A549 treated with DMSO at 1 μM for 4 hours (cell line): ENCODE results near the gene SLC25A48. TPM values are rescaled to one million over a fixed set of nuclear protein-coding genes. Genes with fewer than 3 reads are reported as not detected.

Source experiments
- total RNA-seq: library from RNA; stranded (reverse); fragments of 200-300 nt; extraction: Qiagen RNA extraction; gene quantifications from 5 replicates; pipeline ENCODE4 v1.2.3, GENCODE V29; 2022; ENCODE audit warnings: low read depth

Gene SLC25A48
- total RNA-seq: 0.09 to 0.21 TPM (median 0.17 TPM) in 3 of 5 replicates, not detected in the others

GRCh38 chr5:135834639-135835529, at the start of gene SLC25A48:
TSS of gene SLC25A48 (plus strand) at chr5:135834663. CDS start at chr5:135834848, 185 bp downstream.

GRCh38 chr5:135895474-135896006, 61.1 kb downstream of the SLC25A48 start, which contains the start of gene IL9:
TSS of gene IL9 (minus strand) at chr5:135895841. CDS start at chr5:135895816, 25 bp downstream.

Other genes starting within 250 kb of the SLC25A48 start
- gene IL9, start 61.2 kb downstream of the SLC25A48 start, total RNA-seq: not detected in 5 replicates
- gene LECT2, start 120.3 kb downstream of the SLC25A48 start, total RNA-seq: not detected in 5 replicates
- 1,489 to 2,280 TPM (median 1,868 TPM) in 5 replicates for gene TGFBI, start 194.3 kb downstream of the SLC25A48 start, total RNA-seq